ENCODE measurements around the gene IQCF2.
A peak's percentile ranks its signal among the peaks of the same experiment; 100 is the strongest.
"Not testable (repeated sequence)": the region's sequence is repeated elsewhere in the genome, so short reads cannot be mapped to it uniquely, and the experiment has no call there.

The IQCF2 gene

DNA sequence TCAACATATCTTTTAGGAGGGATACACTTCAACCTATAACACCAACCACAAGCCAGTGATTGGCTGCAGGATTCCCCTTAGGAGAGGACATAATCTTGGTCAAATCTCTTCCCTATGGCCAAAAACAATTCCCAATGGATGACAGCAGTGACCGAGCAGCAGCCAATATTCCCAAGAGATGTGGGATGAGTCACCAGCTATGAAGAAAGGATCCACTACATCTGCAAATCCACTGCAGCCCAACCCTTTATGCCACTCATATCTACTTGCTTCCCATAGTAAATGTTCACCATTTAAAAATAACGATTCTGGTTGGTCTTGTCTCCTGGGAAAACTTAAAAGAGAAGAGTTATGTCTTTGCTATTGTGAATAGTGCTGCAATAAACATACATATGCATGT lies 18.5 kb downstream of the IQCF2 start:
- FAIRE-seq = no peak

DNA sequence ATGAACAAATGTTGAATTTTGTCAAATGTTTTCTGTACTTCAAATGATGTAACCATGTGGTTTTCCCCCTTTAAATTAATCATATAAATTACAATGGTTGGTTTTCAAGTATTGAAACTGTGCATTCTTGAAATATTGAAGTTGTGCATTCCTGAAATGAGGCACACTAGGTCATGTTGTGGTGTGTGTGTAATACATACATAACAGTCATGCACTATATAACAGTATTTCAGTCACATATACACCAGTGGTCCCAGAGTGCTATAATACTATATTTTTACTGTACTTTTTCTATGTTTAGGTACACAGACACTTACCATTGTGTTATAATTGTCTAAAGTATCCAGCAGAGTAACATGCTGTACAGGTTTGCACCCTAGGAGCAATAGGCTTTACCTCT lies 25.0 kb downstream of the IQCF2 start:
- FAIRE-seq = no peak

DNA sequence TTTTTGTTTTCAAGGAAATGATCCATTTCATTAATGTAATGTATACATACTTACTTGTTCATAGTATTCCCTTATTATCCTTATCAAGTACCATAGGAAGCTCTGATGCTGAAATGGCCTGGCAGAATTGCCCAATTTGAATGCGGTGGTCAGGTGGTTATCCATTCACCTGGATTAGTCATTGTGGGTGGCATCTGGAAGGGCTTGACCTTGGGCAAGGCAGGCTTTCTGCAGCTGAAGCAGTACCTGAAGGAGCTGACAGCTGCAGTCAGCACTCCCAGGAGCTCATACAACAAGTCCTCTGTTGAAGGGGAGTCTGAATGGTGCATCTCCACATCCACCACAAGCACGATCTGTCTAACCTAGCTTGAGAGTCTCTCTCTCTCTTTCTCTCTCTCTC lies 26.2 kb downstream of the IQCF2 start:
- no peak for FAIRE-seq

DNA sequence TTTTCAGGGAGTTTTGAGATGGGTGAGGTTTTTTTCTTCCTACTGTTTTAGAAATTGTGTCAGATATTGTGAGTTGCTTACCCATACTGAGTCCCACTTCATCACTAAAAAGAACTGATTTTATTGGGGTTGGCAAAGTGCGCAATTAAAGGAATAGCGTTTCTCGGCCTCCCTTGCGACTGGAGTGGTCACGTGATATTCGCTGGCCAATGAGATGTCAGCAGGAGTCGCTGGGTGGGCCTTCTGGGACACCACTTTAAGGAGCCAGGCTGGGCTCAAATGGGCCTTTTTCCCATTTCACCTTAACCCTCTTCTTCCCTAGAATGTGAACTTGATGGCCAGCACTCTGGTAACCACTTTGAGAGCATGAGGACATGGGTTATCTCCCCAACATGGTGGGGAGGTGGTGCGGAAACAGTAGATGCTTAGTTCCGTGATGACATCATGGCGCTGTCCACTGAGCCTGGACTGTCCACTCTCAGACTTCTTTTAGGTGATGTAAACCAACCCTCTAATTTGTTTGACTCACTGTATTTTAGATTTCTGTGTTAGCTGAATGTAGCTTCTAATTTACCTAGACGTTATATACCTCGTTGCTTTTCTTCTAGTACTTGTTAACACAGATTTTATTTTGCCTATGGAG lies 27.2 kb downstream of the IQCF2 start:
- no peak for FAIRE-seq

DNA sequence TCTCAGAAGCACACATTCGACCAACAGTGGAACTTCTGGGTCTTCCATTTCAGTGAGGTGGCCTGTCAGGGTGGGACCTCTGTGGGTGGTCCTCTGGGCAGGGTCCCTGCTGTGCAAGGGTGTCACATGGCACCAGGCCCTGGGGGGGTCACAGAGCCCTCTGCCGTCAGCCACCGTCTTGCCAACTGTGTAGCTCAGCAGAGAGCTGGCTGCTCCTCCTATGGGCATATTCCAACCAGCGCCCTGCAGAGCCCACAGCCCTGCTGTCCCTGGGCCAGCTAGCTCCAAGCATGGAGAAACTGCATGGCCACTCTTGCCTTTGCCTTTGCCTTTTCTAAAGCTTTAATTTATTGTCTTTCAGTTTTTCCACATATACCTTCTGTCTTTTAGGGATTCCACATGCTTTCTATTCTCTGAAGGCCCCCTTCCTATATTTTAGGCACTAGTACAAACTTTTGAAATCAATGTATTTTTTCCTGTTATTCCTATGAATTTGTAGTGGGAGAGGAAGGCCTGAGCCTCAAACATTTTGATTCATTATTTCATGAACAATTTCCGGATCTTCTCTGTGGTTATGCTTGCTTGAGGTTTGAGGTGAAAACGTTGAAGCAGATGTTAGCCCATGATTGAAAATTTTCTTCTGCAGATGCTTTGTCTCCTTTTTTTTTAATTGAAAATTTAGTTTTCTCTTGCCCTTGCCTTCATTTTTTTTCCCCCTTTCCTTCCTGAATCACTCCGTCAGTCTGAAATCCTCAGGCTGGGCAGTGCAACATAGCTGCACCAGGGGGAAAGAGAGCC lies 30.0 kb downstream of the IQCF2 start:
- FAIRE-seq = no peak

DNA sequence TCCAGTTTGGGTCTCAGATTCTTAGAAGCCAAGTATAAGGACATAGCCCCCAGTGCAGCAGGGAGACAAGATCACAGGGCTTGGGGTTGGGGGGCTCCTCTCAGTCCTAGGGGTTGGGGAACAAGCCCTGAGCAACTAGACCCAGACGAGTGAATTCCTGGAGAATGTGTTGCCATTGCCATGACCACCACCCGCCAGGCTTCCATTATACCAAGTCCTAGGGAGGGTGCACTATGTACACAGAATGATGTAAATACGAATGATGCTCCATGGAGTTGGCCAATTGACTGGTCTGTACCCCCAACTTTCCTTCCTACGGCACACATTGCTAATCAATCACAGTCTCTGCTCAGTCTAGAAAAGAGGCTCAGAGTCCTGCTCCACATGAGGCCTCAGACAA lies 33.0 kb downstream of the IQCF2 start:
- FAIRE-seq = no peak

DNA sequence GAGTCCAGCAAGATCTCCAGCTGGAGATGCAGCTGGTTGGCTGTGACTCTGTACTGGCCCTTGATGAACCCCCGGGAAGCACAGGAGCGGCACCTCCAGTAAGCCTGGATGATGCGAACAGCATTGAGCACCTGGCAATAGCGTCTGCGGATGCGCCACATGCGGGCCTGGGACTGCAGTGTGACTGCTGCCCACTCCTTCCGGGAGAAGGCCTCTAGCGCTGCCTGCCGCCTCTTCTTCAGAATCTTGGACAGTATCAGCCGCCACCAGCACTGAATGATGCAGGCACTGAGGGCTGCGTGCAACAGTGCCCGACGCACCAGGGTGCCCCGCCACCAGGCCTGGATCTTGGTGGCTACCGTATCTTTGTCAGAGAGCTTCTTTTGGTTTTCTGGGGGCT lies 33.5 kb downstream of the IQCF2 start:
- FAIRE-seq = no peak

DNA sequence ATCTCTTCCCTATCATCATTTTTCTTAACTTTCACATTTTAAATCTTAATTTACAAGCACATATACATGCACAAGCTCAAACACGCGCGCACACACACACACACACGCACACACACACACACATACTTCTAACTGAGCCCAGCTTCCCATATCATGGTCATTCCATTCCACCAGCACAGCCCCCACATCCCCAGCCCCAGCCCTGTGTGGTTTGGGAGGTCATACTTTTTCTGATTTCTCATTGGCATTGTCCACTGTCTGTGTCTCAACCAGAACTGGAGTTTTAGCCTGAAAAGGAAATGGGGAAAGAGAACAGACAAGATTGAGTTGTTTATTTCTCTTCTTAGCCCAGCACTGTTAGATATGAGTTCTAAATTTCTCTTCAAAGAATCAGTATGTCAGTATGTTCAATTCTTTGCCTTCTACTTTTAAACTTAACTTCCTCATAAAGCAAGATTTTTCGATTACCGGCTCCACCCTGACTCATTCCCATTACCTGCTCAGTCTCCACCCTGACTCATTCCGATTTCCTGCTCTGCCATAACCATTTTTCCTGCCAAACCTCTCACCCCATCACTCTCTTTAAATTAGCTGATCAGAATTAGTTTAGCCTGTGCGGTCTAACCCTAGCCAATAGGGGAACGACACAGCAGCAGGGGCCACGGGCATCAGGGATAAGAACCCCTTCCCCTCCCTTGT lies 35.3 kb downstream of the IQCF2 start:
- FAIRE-seq = no peak

DNA sequence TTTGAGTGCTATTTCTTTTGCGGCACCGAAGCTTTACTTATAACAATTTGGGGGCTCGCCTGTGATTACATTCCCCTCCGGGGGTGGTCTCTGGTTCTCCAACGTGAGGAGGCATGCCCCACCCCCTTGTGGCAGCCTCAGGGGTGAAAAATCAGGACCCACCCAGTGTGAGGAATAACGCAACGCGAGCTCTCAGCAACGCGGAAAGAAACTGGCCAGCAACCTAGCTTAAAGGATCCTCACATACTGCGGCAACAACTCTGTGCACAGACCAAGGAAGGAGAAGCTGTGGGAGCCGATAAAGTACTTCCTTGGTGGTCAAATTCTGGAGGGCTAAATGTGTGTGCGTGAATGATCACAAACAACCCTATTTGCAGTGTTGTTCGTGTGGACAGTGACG lies 36.0 kb downstream of the IQCF2 start:
- no peak for FAIRE-seq

DNA sequence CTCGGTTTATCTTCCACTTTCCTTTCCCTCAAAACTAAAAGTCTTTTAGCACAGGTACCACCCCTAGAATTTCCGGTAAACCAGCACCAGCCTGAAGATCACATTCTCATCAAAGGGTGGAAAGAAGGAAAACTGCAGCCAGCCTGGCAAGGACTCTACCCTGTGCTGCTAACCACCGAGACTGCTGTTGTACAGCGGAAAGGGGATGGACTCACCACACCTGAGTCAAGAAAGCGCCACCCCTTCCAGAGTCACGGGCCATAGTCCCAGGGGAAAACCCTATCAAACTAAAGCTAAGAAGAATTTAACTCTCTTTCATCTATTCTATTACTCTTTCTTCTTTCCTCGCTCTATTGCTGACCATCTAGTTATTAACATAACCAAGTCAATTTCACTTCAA lies 38.6 kb downstream of the IQCF2 start:
- not testable (repeated sequence) for FAIRE-seq

DNA sequence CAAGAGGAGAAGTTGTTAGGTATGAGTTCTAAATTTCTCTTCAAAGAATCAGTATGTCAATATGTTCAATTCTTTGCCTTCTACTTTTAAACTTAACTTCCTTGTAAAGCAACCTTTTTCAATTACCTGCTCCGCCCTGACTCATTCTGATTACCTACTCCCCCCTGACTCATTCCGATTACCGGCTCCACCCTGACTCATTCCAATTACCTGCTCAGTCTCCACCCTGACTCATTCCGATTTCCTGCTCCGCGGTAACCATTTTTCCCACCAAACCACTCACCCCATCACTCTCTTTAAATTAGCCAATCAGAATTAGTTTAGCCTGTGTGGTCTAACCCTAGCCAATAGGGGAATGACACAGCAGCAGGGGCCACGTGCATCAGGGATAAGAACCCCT lies 40.9 kb downstream of the IQCF2 start:
- FAIRE-seq = peak; percentile 49

DNA sequence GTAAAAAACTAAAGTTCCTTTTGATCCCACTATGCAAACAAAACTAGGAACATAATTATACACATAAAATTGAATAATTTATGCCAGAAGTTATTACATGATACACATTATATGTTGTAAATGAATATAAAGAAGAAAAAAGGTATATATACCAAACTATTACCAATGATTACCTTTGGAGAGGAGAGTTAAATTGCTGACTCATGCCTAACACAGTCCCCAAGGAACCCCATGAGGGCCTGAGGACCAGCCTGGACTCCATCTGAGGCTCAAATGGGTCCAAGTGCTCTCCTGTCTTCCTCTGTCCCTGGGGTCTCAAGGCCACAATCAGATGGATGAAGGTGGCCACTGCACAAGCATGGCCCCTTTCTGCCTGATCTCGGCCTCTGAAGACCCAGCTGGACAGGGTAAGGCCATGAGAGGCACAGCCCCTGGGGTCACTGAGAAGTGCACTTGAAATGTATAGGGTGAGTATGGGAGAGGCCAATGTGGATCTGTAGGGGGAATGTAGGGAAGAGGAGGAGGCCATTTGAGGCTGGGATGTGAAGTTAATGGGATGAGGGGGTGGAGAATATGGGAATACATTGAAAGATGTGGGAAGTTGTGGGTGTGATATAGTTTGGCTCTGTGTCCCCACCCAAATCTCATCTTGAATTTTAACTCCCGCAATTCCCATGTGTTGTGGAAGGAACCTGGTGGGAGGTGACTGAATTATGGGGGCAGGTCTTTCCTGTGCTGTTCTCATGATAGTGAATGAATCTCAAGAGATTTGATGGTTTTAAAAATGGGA lies 42.8 kb downstream of the IQCF2 start:
- no peak for FAIRE-seq

DNA sequence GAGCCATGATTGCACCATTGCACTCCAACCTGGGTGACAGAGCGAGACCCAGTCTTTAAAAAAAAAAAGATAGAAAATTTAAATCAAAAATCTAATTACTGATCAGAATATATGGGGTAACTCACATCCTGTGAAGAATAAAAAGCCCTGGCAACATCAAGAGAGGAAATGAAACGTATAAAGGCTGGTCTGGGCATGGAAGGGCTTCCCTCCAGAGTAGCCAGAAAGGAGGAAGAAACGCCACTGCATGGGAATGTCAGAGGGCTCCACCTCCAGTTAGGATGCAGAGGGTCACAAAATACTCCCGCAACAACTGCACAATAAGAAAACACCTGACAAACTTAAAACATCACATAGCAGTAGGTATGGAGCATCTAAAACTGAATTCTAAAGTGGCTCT lies 46.6 kb downstream of the IQCF2 start:
- no peak for FAIRE-seq

Data from colon (tissue), 2 donors.